ENCODE data around the gene TNNI3.

DNA sequence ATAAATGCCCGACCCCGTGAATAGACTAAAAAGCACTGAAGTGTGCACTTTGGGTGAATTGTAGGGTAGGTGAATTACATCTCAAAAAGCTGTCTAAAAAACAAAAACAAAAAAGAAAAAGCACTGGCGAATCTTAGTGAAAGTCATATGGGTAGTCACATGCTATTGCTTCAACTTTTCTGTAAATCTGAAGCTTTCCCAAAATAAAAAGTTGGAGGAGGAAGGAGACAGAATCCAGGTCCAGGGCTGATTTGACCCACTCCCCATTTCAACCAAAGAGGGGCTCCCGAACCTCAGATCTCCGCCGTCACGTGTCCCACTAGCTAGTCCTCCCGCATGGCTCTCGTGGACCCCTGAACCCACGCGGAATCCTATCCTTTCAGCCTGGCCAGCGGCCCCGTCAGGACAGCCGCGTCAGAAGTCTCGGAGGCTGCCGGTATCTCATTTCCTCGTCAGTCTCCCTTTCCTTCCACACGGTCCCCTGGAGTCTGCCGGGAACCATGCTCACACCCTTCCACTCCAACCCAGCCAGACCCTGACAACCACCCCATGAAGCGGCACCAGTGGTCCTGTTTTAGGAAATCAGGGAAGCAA is 46.2 kb downstream of the TNNI3 start:
- TF ChIP-seq CTCF (IDR thresholded peaks at IDR 0.05) = no peak
- TF ChIP-seq POLR2AphosphoS5 (IDR thresholded peaks at IDR 0.05) = no peak
